Common myeloid progenitor, CD34-positive (primary cell): Measurements from ENCODE around the gene ZNF280D.

Source experiments
- CTCF ChIA-PET: fragments of 350-600 bp; sonication (Branson Sonifier 250); formaldehyde crosslinking; loops from one replicate; lab custom pipeline; 2021; ENCODE audit warnings: antibody characterized with exemption; lab: Charles Lee
- POLR2A ChIA-PET: fragments of 350-600 bp; sonication (Branson Sonifier 250); formaldehyde crosslinking; loops from one replicate; lab custom pipeline; 2021; ENCODE audit warnings: antibody characterized with exemption; lab: Charles Lee
- DNase-seq, 3 donors: peaks; one replicate each; pipeline versions ENCODE4 v3.0.0 to v3.0.0-alpha.2; 2013
- H3K27ac ChIP-seq, 2 experiments: 1 replicate in 1 of 2; 2 replicates in 1 of 2; pipeline ENCODE4 v1.7.0; 2013; ENCODE audit warnings: inconsistent platforms in 2 of 2, low read length in 2 of 2, mild to moderate bottlenecking in 2 of 2, low read depth in 1 of 2, moderate library complexity in 1 of 2; ENCODE audit not compliant: severe bottlenecking in 2 of 2, insufficient read depth in 1 of 2, poor library complexity in 1 of 2
- H3K27me3 ChIP-seq, 5 experiments: replicated peaks in 2 of 5; 1 replicate in 3 of 5; 2 replicates in 2 of 5; pipeline versions ENCODE4 v1.6.1 to v1.7.0; 2013; ENCODE audit warnings: low read length in 4 of 5, mild to moderate bottlenecking in 2 of 5, moderate library complexity in 2 of 5, inconsistent platforms in 1 of 5; ENCODE audit not compliant: insufficient read depth in 5 of 5, control insufficient read depth in 4 of 5
- H3K36me3 ChIP-seq, 4 experiments: 1 replicate in 2 of 4; 2 replicates in 2 of 4; pipeline versions ENCODE4 v1.6.1 to v1.7.0; 2013; ENCODE audit warnings: low read length in 3 of 4, control low read depth in 1 of 4, mild to moderate bottlenecking in 1 of 4; ENCODE audit not compliant: control insufficient read depth in 4 of 4, insufficient read depth in 4 of 4
- H3K4me1 ChIP-seq, 4 experiments: 1 replicate in 3 of 4; 2 replicates in 1 of 4; pipeline versions ENCODE4 v1.6.1 to v1.7.1; 2013; ENCODE audit warnings: low read length in 3 of 4, mild to moderate bottlenecking in 3 of 4, control low read depth in 1 of 4, inconsistent platforms in 1 of 4, moderate library complexity in 1 of 4; ENCODE audit not compliant: control insufficient read depth in 4 of 4, insufficient read depth in 4 of 4; ENCODE audit errors: control extremely low read depth in 1 of 4
- H3K4me3 ChIP-seq, 7 experiments: 1 replicate in 4 of 7; 2 replicates in 3 of 7; pipeline versions ENCODE4 v1.5.1 to v1.7.0; 2013; ENCODE audit warnings: mild to moderate bottlenecking in 7 of 7, low read length in 6 of 7, moderate library complexity in 6 of 7, inconsistent platforms in 2 of 7, low read depth in 2 of 7, control low read depth in 1 of 7; ENCODE audit not compliant: insufficient read depth in 4 of 7, control insufficient read depth in 1 of 7; ENCODE audit errors: extremely low read depth in 1 of 7
- H3K9me3 ChIP-seq, 5 experiments: 1 replicate in 4 of 5; 2 replicates in 1 of 5; pipeline versions ENCODE4 v1.6.1 to v1.7.1; 2013; ENCODE audit warnings: low read length in 4 of 5, mild to moderate bottlenecking in 2 of 5, inconsistent platforms in 1 of 5, low read depth in 1 of 5, moderate library complexity in 1 of 5; ENCODE audit not compliant: control insufficient read depth in 4 of 5, insufficient read depth in 2 of 5; ENCODE audit errors: control extremely low read depth in 1 of 5
- WGBS: methylation state at CpG from one replicate; pipeline ENCODE4 v1.1.5; 2013; ENCODE audit not compliant: insufficient coverage; 5-methylcytosine and 5-hydroxymethylcytosine counted together

ZNF280D gene

GRCh38 chr15:56737791-56738190 lies 4.5 kb upstream of the ZNF280D start:
- H3K4me3 ChIP-seq = no peak overlapping the region
- peaks cover 0 to 11% (median 7%) of the 10 kb centered on the region in 5 experiments for H3K9me3 ChIP-seq
- whole genome bisulfite sequencing = no CpG with 5 or more reads among the region's 1 CpG
- DNase-seq = no peak
- peaks cover under 1 to 6% (median 2%) of the 10 kb centered on the region in 4 experiments for H3K4me1 ChIP-seq
- H3K27ac ChIP-seq = no peak overlapping the region
- H3K27me3 ChIP-seq = no peaks in the 10 kb centered on the region
- ChIA-PET POLR2A (no interaction called here), CTCF (interaction anchor here (2.1 kb wide), 1 partner anchor 27 kb away, joined by 4 read pairs; no protein-coding TSS in a partner anchor)
- H3K36me3 ChIP-seq = no peaks in the 10 kb centered on the region

GRCh38 chr15:56736881-56737707 lies 3.8 kb upstream of the ZNF280D start:
- peaks cover 0 to 11% (median 7%) of the 10 kb centered on the region in 5 experiments for H3K9me3 ChIP-seq
- ChIA-PET CTCF (interaction anchor here (2.1 kb wide), 1 partner anchor 28 kb away, joined by 4 read pairs; no protein-coding TSS in a partner anchor), POLR2A (interaction anchor here (0.6 kb wide), 1 partner anchor 268 kb away, joined by 5 read pairs; no protein-coding TSS in a partner anchor)
- H3K4me1 ChIP-seq = peaks cover 7 to 13% (median 8%) of the 10 kb centered on the region in 4 experiments
- WGBS = 57% methylated on average over 3 of the region's 5 CpGs
- DNase-seq = no peak
- peak overlapping the region in 1 of 2 experiments; percentile 4 for H3K27ac ChIP-seq
- no peak overlapping the region for H3K4me3 ChIP-seq
- H3K27me3 ChIP-seq = no peaks in the 10 kb centered on the region
- no peaks in the 10 kb centered on the region for H3K36me3 ChIP-seq

GRCh38 chr15:56736308-56736707 lies 3.0 kb upstream of the ZNF280D start:
- peak in 2 of 3 donors; percentile 52 to 65 for DNase-seq
- peaks cover 0 to 11% (median 7%) of the 10 kb centered on the region in 5 experiments for H3K9me3 ChIP-seq
- no peak overlapping the region for H3K4me3 ChIP-seq
- ChIA-PET POLR2A (no interaction called here), CTCF (no interaction called here)
- H3K27ac ChIP-seq = no peak overlapping the region
- 96% methylated on average over 6 of the region's 6 CpGs for whole genome bisulfite sequencing
- peaks cover 11 to 21% (median 16%) of the 10 kb centered on the region in 4 experiments for H3K4me1 ChIP-seq
- H3K27me3 ChIP-seq = no peaks in the 10 kb centered on the region
- H3K36me3 ChIP-seq = no peaks in the 10 kb centered on the region

- peaks cover 13 to 26% (median 19%) of the 10 kb centered on the region in 4 experiments for H3K4me1 ChIP-seq
- H3K9me3 ChIP-seq = peaks cover 0 to 11% (median 7%) of the 10 kb centered on the region in 5 experiments
- ChIA-PET CTCF (no interaction called here), POLR2A (no interaction called here)
- DNase-seq = no peak
- no peaks in the 10 kb centered on the region for H3K27me3 ChIP-seq
- H3K27ac ChIP-seq = no peak overlapping the region
- H3K36me3 ChIP-seq = peaks cover 0 to 2% (median 0%) of the 10 kb centered on the region in 4 experiments
- H3K4me3 ChIP-seq = no peak overlapping the region
- WGBS = 83% methylated on average over 2 of the region's 3 CpGs
Measured at GRCh38 chr15:56735589-56735988, 2.3 kb upstream of the ZNF280D start.

- Histone ChIP-seq H3K27me3 (no peaks in the 10 kb centered on the region), H3K4me1 (peaks cover 18 to 37% (median 29%) of the 10 kb centered on the region in 4 experiments), H3K4me3 (peak overlapping the region in 2 of 7 experiments; percentile 81 to 83), H3K27ac (no peak overlapping the region), H3K9me3 (peaks cover 0 to 11% (median 7%) of the 10 kb centered on the region in 5 experiments), H3K36me3 (peaks cover 0 to 5% (median 0%) of the 10 kb centered on the region in 4 experiments)
- peak; percentile 34 to 74 (median 70) for DNase-seq
- WGBS = 91% methylated on average over 8 of the region's 9 CpGs
- POLR2A ChIA-PET = interaction anchor here (0.5 to 1.2 kb wide), 2 partner anchors 47 to 52 kb away, joined by 3 read pairs; no protein-coding TSS in a partner anchor
- CTCF ChIA-PET = interaction anchor here (1.4 kb wide), 1 partner anchor 73 kb away, joined by 3 read pairs; no protein-coding TSS in a partner anchor
Measured at GRCh38 chr15:56734013-56734635, 815 bp upstream of the ZNF280D start.

GRCh38 chr15:56732886-56733135 lies 498 bp downstream of the ZNF280D start:
- 0% methylated on average over 8 of the region's 8 CpGs for WGBS
- Histone ChIP-seq H3K4me1 (peaks cover 18 to 37% (median 30%) of the 10 kb centered on the region in 4 experiments), H3K27me3 (no peaks in the 10 kb centered on the region), H3K36me3 (peaks cover 0 to 5% (median 0%) of the 10 kb centered on the region in 4 experiments), H3K27ac (peak overlapping the region; percentile 75 to 93), H3K9me3 (peaks cover 0 to 11% (median 7%) of the 10 kb centered on the region in 5 experiments), H3K4me3 (peak overlapping the region; percentile 48 to 83 (median 72))
- ChIA-PET POLR2A (no interaction called here), CTCF (no interaction called here)
- DNase-seq = no peak
